Activated T-cell treated with anti-CD3 and anti-CD28 coated beads, Interleukin-2, amount 50 U/mL, for 48 hours (primary cell): ENCODE data around the gene ACBD6.

Experiments
- DNase-seq, 2 experiments: peaks; one replicate each; pipeline ENCODE4 v3.0.0-alpha.2; 2020

The ACBD6 gene

GRCh38 chr1:180267211-180267561, 235.2 kb downstream of the ACBD6 start:
- DNase-seq, result peak in 1 of 2 experiments; percentile 12

DNA sequence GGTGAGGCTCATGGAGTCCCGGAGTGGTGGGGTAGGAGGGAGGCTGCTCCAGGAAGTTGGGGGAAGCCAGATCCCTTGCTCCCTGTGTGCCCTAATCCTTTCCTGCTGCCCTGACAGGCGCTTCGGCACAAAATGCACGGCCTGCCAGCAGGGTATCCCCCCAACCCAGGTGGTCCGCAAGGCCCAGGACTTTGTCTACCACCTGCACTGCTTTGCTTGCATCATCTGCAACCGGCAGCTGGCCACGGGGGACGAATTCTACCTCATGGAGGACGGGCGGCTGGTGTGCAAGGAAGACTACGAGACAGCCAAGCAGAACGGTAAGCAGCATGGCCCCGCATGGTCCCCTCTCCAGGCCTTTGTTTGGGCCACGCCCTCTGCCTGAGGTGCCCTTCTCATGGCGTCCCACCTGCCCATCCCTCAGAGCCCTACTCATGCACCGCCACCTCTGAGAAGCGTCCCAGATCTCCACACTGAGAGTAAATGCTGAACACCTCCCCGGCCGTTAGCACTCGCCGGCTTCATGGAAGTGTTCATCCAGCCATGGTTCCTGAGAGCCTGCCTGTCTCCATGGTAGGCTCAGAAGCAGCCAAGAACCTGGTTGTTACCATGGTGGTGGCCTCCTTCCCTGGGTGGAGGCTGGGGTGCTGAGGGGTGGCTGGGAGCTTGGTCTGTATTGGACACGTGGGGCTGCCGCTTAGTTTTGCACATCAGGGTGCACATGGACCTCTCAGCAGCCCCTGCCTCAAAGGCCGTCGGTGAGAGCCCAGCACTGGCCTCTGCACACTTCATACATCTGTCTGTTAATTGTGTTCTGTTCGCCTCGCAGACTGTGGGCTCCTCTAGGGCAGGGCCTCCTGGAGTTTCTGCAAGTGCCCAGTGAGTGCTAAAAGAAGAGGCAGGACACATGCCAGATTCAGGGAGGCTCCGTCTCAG, 235.8 kb downstream of the ACBD6 start:
- DNase-seq, result peak; percentile 13 to 14

- peak in 1 of 2 experiments; percentile 11 for DNase-seq
Measured at GRCh38 chr1:180265871-180266270, 236.5 kb downstream of the ACBD6 start.

DNA sequence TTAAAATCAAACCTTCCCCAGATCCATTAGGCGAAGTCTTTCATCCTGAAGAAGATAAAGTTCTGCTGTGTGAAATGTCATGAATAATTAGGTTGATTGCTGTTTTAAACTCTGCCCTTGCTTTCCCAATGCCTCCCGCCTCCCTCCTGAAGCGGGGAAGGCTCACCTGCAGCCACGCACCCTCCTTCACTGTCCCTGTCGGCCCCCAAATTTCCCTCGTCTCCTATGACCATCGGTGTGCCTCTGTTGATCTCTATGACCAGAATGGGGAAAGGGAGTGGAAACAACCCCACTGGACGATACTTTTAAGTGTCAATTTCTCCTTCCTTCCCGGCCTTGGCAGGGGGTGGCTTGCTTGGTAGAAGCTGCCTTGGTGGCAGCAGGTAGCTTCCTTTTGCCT, 237.2 kb downstream of the ACBD6 start:
- DNase-seq, result no peak

- DNase-seq, result no peak
Measured at GRCh38 chr1:180264595-180264994, 237.8 kb downstream of the ACBD6 start.

DNA sequence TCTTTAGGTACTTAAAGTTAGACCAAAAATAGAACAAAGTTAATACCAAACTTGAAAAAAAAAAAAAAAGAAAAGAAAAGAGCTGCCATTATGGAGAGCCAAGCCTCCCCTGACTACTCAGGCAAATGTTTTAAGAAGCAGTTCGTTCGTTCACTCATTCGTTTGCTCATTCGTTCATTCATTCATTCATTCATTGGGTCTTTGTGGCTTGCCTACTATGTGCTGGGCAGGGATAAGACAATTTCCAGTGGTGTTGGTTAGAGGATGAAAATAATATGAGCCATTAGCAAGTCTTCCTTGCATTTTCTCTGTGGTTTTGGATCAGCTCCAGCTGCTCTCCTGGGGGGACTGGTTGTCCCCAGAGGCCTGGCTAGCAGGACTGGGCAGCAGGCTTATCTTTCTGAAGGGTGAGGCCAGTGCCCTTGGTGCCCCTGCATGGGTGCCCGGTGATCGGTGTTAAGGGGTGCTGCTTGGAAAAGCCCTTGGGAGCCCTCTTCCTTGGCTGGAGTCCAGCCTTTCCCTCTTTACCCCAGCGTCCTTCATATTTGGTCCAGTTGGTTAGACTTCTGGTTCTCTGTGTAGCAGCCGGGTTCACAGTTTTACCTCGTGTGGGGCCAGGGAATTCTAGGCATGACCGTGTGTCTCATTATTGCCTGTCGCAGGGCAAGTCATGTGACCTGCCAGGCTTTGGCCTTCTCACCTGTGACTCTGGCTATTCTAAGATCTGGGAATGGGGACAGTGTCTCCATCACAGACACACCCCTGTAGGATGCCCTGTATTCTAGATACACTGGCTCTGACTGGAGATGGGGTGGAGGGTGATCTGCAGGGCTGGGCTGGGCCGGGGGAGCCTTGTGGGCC, 239.5 kb downstream of the ACBD6 start:
- no peak for DNase-seq

DNA sequence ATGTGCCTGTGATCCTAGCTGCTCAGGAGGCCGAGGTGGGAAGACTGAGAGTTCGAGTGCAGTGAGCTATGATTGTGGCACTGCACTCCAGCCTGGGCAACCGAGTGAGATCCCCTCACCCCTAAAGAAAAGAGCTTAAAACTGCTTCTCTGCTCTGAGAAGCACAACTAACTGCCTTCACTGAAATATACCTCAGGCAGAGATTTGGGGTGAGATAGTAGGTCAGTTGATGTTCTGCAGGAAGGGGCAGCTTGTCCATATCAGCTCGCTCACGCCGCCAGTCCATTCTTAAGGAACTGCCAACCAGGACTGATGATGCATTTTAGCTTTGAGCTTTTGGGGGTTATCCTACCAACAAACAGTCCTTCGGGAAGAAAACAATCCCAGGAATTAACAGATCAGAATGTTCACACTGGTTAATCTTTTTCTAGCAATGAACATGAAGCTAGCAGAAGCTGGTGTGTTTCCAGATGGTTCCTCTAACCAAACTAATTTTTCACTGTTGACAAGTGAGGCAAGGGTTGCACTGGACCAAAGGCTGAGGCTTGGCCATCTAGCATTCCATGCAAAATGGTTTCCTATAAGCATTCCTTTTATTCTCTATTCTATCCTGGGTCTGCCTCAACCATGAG, 240.7 kb downstream of the ACBD6 start:
- no peak for DNase-seq

- no peak for DNase-seq
Measured at GRCh38 chr1:180261030-180261429, 241.3 kb downstream of the ACBD6 start.

DNA sequence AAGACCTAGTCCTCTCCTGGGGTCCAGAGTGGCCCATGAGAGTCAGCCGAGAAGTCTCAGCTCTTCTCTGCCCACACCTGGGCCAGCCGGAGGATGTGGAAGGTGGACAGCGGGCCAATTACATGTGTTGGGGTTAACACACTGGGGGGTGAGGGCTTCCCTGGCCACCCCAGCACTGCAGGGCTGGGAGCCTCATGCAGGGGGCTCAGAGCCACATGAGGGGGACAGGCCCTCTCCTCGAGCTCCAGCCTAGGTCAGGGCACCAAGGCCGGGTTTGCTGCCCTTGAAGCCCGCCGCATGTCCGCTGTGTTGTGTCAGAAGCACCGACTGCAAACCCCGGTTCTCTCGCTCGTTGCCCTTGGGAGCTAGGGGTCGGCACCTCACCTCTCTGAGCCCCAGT, 241.8 kb downstream of the ACBD6 start:
- DNase-seq, result no peak

- no peak for DNase-seq
Measured at GRCh38 chr1:180259431-180260338, 242.7 kb downstream of the ACBD6 start.

GRCh38 chr1:180258935-180259334, 243.4 kb downstream of the ACBD6 start:
- no peak for DNase-seq

DNA sequence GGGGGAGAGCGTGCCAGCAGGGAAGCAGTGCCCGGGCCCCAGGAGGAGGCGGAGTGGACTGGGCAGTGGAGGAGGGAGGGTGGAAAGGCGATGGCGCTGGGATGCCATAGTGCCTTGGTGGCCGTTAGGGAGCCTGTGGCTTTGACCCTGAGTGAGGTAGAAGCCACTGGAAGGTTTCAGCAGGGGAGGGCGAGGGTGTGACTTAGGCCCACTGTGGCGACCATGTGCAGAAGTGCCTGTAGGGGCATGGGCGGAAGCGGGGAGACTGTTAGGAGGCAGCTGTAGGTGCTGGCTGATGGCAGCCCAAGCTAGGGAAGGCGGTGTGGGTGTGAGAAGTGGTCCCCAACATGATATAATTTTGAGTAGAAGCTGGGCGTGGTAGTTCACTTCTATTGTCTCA, 244.1 kb downstream of the ACBD6 start:
- no peak for DNase-seq

DNA sequence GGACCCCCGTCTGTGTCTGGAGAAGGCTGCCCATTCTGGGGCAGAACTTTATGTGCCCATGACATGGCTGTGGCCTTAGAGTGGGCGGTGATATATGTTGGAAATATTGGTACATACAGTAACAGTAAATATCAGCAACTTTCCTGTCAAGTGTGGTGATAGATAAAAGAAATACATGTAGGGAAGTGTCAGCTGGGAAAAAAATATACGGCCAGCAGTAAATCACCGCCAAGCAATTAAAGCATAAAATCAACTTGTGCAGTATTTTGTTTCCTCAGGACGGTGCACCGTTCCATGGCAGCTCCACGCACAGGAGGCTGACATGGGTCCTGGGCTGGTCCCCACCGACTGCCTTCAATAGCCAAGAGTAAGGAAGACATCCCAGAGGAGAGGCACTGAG, 244.9 kb downstream of the ACBD6 start:
- no peak for DNase-seq

DNA sequence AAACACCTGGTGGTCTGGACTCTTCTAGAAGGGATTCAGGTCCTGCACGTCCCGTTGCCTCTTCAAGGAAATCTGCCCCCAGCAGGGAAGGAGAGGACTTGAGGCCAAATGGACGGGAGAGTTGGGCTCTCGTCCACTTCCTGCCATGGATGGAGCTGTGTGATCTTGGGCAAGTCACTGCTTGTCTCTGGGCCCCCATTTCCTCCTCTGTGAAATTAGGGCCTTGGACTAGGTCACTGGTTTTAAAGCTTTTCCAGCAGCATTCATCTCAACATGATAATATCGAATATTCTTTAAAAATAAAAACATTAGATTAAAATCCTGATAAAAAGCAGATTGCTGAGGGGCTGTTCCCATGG, 245.4 kb downstream of the ACBD6 start:
- no peak for DNase-seq

- DNase-seq, result no peak
Measured at GRCh38 chr1:180256341-180257027, 245.9 kb downstream of the ACBD6 start.

DNA sequence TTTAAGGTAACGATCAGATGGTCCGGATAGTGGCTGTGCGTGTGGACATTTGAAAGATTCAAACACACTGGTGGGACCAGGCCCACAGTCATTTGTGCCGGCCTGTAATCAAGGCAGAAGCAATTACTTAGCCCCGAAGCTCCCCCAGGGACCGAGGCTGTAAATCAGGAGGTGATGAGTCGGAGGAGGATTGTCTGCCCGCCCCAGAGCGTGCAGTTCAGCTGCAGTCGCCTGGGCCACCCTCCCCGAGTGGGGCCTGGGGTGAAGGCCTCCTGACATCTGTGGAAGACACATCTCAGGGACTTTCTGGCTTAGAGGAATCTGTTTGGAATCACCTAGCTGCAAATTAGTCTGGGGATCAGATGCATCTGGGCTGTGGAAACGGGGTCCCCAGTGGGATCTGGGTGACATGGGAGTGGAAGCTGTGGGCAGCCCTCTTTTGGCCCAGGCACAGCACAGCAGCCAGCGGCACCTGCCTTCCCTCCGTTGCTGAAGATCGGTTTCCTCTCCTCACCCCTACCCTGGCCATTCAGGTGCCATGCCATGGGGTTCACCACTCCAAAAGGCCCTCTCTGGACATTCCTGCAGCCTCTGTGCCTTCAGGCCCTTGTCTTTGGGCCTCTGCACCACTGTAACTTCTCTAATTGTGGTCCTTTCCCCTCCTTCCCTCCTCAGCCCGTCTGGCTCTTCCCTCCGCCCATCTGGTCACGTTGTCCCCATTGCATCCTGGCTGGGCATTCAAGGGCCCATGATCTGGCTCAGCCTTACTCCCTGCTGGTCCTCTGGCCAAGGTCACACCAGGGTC, 246.6 kb downstream of the ACBD6 start:
- no peak for DNase-seq

- no peak for DNase-seq
Measured at GRCh38 chr1:180254854-180255253, 247.5 kb downstream of the ACBD6 start.

- no peak for DNase-seq
Measured at GRCh38 chr1:180254496-180254819, 247.9 kb downstream of the ACBD6 start.

- no peak for DNase-seq
Measured at GRCh38 chr1:180253585-180254495, 248.5 kb downstream of the ACBD6 start.
